ENCODE data around the gene STRN.
"Not testable (repeated sequence)": the region's sequence is repeated elsewhere in the genome, so short reads cannot be mapped to it uniquely, and the experiment has no call there.

The STRN gene

GRCh38 chr2:36963734-36964133 is 2.6 kb downstream of the STRN start:
- DNase-seq: no peak

- no peak for DNase-seq
These were observed 3.2 kb downstream of the STRN start for GRCh38 chr2:36963106-36963505.

- DNase-seq: no peak
These were observed 5.6 kb downstream of the STRN start for GRCh38 chr2:36960773-36961172.

GRCh38 chr2:36960005-36960675 is 6.2 kb downstream of the STRN start:
- no peak for DNase-seq

GRCh38 chr2:36954977-36955607 is 11.2 kb downstream of the STRN start:
- DNase-seq: no peak

GRCh38 chr2:36952748-36953197 is 13.6 kb downstream of the STRN start:
- DNase-seq: no peak

DNA sequence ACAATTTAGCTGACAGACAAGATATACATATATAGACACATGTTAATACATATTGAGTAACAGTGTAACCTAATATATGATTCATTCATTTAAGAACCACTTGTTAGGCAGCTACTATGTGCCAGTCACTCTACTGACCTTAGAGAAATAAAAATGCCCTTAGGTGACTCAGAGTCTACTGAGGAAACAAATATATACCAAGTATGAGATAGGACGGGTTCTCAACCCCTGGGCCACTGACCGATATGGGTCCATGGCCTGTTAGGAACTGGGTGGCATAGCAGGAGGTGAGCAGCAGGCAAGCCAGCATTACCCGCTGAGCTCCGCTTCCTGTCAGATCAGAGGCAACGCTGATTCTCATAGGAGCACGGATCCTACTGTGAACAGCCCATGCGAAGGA is 14.8 kb downstream of the STRN start:
- no peak for DNase-seq

DNA sequence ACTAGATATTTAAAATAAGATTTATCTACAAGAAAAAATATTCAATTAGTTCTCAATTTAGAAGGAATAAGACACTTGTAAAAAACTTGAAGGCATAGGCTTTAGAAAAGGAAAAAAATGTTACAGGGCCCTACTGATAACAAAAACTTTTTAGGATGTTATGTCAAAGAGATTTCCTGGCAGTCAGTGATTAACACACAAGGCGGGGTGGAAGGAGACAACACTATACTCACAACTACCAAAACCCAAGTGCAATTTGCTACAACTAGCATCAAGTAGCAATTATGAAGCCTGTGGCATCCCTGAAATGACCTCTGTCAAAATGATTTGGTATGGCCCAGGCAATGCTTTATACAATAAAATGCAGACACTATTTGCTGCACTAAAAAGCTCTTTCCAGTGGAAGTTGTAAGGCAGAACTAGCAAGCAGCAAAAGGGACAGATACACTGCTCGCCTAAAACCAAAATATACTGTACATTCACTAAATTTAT is 15.3 kb downstream of the STRN start:
- no peak for DNase-seq

- DNase-seq: no peak
These were observed 16.5 kb downstream of the STRN start for GRCh38 chr2:36949845-36950244.

- DNase-seq: not testable (repeated sequence)
These were observed 21.1 kb downstream of the STRN start for GRCh38 chr2:36945240-36945639.

GRCh38 chr2:36941867-36942266 is 24.5 kb downstream of the STRN start:
- no peak for DNase-seq

GRCh38 chr2:36936526-36936925 is 29.8 kb downstream of the STRN start:
- DNase-seq: not testable (repeated sequence)

DNA sequence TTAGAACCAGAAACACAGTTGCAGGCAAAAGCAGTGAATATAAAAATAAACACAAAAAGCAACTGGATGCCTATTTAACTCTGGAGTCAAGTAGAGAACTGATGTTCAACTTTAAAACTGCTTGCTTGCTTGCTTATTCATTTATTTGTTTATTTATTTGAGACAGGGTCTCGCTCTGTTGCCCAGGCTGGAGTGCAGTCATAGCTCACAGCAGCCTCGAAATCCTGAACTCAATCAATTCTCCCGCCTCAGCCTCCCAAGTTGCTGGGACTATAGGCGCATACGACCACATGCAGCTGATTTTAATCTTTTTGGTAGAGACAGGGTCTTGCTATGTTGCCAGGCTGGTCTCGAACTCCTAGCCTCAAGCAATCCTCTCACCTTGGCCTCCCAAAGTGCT is 34.6 kb downstream of the STRN start:
- not testable (repeated sequence) for DNase-seq

- DNase-seq: not testable (repeated sequence)
These were observed 35.4 kb downstream of the STRN start for GRCh38 chr2:36930787-36931410.

GRCh38 chr2:36926175-36927132 is 39.9 kb downstream of the STRN start:
- not testable (repeated sequence) for DNase-seq

- DNase-seq: not testable (repeated sequence)
These were observed 43.7 kb downstream of the STRN start for GRCh38 chr2:36922629-36923028.

DNA sequence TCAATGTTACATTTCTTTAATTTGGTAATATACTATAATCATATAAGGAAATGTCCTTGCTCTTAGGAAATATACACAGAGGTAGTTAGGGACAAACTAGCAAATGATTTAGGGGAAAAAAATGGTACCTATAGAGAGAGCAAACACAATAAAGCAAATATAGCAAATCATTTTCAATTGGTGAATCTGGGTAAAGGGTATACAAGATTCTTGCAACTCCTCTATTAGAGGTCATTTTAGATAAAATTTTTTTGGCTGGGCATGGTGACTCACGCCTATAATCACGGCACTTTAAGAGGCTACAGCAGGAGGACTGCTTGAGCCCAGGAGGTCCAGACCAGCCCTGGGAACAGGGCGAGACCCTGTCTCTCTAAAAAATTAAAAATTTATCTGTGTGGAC is 44.4 kb downstream of the STRN start:
- no peak for DNase-seq

DNA sequence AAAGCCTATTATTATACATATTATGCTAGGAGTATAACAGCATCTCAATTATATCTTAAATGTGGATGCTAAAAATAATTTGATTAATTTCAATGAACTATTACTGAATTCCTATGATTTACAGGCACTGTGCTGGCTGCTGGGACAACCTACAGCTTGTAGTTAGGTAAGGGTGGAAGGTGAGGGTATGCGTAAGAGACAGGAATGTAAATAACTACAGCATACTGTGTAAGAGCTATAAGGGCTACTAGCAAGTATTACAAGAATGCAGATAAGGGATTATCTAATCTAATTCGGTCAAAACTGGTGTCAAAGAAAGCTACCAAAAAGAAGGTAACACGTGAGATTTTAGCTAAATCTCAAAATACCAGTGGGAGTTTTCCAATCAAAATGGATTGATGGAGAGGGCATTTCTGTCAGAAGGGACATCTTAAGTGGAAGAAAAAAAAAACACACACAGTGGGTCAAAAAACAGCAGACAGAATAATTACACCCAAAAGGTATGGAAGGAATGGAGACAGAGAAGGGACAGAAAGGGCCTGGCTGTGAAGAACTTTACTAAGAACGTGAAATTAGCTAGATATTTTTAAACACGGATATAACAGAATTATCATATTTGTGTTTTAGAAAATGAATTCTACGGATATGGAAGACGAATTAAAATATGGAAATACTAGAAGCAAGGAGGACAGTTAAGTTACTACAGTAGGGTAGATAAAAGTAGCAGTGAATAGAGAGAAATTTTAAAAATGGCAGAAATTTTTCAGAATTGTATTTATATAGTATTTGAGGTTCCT is 47.1 kb downstream of the STRN start:
- DNase-seq: no peak

DNA sequence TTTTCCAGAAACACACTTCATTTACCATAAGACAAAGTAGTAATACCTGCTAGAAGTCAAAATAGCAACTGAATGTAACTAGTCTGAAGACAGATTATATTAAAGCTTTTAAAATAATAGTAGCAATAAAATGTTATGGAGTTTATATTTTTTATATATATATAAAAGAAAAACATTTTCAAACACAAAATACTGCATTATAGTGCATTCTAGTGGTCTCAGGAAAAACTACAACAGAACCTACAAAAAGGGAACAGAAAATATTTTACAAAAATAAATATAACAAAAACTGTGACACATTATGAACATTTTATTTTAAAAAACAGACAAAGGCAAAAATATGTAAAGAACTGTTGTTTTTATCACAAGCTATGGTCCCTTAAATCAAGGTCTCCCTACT is 48.0 kb downstream of the STRN start:
- DNase-seq: no peak

GRCh38 chr2:36915627-36916026 is 50.7 kb downstream of the STRN start:
- no peak for DNase-seq

DNA sequence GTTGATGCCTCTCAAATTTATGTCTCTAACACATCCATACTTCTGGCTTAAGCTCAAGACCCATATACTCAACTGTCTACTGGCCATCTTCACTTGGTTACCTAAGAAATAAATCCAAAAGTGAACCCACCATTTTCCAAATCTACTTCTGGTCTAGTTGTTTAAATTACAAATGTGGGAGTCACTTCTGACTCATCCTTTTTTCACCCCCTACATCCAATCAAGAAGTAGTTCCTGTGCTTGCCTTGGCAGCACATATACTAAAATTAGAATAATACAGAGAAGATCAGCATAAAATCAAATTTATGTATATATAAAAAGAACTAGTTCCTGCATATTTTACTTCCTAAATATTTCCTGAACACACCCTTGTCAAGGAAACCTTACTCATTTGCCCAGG is 53.6 kb downstream of the STRN start:
- DNase-seq: no peak

- DNase-seq: no peak
These were observed 55.3 kb downstream of the STRN start for GRCh38 chr2:36911012-36911411.
